ENCODE results near the gene LPCAT2. TPM values are rescaled to one million over a fixed set of nuclear protein-coding genes. Genes with fewer than 3 reads are reported as not detected.

LPCAT2 gene
- total and polyA plus RNA-seq, 2 of the 13 experiments (the other 11 are each of a cell fraction or from before 2014, with no cell fraction given): 9.9 to 17.6 TPM

GRCh38 chr16:55508941-55509931, at the start of gene LPCAT2 (continued):
- TF ChIP-seq ZBTB34 (CRISPR knock-in tag; IDR thresholded peaks at IDR 0.05) (no peak), TFE3 (CRISPR knock-in tag; IDR thresholded peaks at IDR 0.05) (no peak), ZMAT5 (CRISPR knock-in tag; IDR thresholded peaks at IDR 0.05; ENCODE audit: borderline replicate concordance, low read depth) (no peak), ZNF563 (CRISPR knock-in tag; IDR thresholded peaks at IDR 0.05) (no peak), SRSF9 (IDR thresholded peaks at IDR 0.05; ENCODE audit: borderline replicate concordance, insufficient read depth, low read depth, low read length, poor library complexity, severe bottlenecking) (no peak), ZNF773 (CRISPR knock-in tag; IDR thresholded peaks at IDR 0.05; ENCODE audit: borderline replicate concordance) (no peak), ZNF343 (CRISPR knock-in tag; IDR thresholded peaks at IDR 0.05) (no peak), SALL1 (CRISPR knock-in tag; IDR thresholded peaks at IDR 0.05) (peak; percentile 18; the same call in 1 of the 2 replicates), ZBTB4 (CRISPR knock-in tag; IDR thresholded peaks at IDR 0.05; ENCODE audit: borderline replicate concordance) (no peak), ZFP1 (CRISPR knock-in tag; IDR thresholded peaks at IDR 0.05) (no peak)
- TF ChIP-seq, protein P1, sequence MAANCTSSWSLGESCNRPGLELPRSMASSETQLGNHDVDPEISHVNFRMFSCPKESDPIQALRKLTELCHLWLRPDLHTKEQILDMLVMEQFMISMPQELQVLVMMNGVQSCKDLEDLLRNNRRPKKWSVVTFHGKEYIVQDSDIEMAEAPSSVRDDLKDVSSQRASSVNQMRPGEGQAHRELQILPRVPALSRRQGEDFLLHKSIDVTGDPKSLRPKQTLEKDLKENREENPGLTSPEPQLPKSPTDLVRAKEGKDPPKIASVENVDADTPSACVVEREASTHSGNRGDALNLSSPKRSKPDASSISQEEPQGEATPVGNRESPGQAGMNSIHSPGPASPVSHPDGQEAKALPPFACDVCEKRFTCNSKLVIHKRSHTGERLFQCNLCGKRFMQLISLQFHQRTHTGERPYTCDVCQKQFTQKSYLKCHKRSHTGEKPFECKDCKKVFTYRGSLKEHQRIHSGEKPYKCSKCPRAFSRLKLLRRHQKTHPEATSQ (CRISPR knock-in tag; IDR thresholded peaks at IDR 0.05; ENCODE audit: borderline replicate concordance): no peak
- TF ChIP-seq, protein P2, sequence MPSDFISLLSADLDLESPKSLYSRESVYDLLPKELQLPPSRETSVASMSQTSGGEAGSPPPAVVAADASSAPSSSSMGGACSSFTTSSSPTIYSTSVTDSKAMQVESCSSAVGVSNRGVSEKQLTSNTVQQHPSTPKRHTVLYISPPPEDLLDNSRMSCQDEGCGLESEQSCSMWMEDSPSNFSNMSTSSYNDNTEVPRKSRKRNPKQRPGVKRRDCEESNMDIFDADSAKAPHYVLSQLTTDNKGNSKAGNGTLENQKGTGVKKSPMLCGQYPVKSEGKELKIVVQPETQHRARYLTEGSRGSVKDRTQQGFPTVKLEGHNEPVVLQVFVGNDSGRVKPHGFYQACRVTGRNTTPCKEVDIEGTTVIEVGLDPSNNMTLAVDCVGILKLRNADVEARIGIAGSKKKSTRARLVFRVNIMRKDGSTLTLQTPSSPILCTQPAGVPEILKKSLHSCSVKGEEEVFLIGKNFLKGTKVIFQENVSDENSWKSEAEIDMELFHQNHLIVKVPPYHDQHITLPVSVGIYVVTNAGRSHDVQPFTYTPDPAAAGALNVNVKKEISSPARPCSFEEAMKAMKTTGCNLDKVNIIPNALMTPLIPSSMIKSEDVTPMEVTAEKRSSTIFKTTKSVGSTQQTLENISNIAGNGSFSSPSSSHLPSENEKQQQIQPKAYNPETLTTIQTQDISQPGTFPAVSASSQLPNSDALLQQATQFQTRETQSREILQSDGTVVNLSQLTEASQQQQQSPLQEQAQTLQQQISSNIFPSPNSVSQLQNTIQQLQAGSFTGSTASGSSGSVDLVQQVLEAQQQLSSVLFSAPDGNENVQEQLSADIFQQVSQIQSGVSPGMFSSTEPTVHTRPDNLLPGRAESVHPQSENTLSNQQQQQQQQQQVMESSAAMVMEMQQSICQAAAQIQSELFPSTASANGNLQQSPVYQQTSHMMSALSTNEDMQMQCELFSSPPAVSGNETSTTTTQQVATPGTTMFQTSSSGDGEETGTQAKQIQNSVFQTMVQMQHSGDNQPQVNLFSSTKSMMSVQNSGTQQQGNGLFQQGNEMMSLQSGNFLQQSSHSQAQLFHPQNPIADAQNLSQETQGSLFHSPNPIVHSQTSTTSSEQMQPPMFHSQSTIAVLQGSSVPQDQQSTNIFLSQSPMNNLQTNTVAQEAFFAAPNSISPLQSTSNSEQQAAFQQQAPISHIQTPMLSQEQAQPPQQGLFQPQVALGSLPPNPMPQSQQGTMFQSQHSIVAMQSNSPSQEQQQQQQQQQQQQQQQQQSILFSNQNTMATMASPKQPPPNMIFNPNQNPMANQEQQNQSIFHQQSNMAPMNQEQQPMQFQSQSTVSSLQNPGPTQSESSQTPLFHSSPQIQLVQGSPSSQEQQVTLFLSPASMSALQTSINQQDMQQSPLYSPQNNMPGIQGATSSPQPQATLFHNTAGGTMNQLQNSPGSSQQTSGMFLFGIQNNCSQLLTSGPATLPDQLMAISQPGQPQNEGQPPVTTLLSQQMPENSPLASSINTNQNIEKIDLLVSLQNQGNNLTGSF (CRISPR knock-in tag; IDR thresholded peaks at IDR 0.05): no peak; the same call in 1 of the 2 replicates

All from HepG2 (cell line).